Tibial artery (tissue), 4 donors: ENCODE measurements around the gene LEO1.

Experiments
- DNase-seq, 2 donors: peaks; one replicate each; pipeline ENCODE4 v3.0.0-alpha.2; 2019
- H3K27ac ChIP-seq, 2 donors: fragments of 200-600 bp; sonication (generic) in 1 of 2; 1 replicate in 1 of 2; 2 replicates in 1 of 2; pipeline ENCODE4 v1.5.1; 2018 to 2019; ENCODE audit warnings: mild to moderate bottlenecking in 1 of 2
- H3K27me3 ChIP-seq, 2 donors: fragments of 200-600 bp; sonication (generic) in 1 of 2; one replicate each; pipeline versions ENCODE4 v1.5.1 to v1.6.0; 2016 to 2019
- H3K36me3 ChIP-seq, 3 donors: fragments of 200-600 bp; sonication (generic) in 2 of 3; one replicate each; pipeline ENCODE4 v1.5.1; 2016 to 2019; ENCODE audit warnings: mild to moderate bottlenecking in 2 of 3
- H3K4me1 ChIP-seq, 4 donors: fragments of 200-600 bp; sonication (generic) in 2 of 4; 1 replicate in 3 of 4; 2 replicates in 1 of 4; pipeline ENCODE4 v1.5.1; 2016 to 2019
- H3K4me3 ChIP-seq, 2 donors: fragments of 200-600 bp; sonication (generic) in 1 of 2; 1 replicate in 1 of 2; 2 replicates in 1 of 2; pipeline ENCODE4 v1.5.1; 2018 to 2019; ENCODE audit warnings: mild to moderate bottlenecking in 2 of 2
- H3K9me3 ChIP-seq, 3 donors: fragments of 200-600 bp; sonication (generic) in 1 of 3; one replicate each; pipeline ENCODE4 v1.5.1; 2016 to 2019
- CTCF ChIP-seq, 2 experiments: fragments of 200-600 bp in 1 of 2; fragments of 450-650 bp in 1 of 2; IDR thresholded peaks; one replicate each; pipeline ENCODE4 v1.5.1; 2017 to 2019; ENCODE audit warnings: antibody characterized with exemption in 2 of 2, mild to moderate bottlenecking in 1 of 2, moderate library complexity in 1 of 2
- intact Hi-C: fragments of 100-400 bp; cut with DNase I; formaldehyde crosslinking; loops from one replicate; pipeline ENCODE4 v1.15.0; 2023; ENCODE audit warnings: low total_unique reads

The LEO1 gene

GRCh38 chr15:51938286-51938685 lies 33.3 kb downstream of the LEO1 start:
- DNase-seq, result no peak
- intact Hi-C loops, result no loop called here
- Histone ChIP-seq H3K27me3 (no peaks in the 10 kb centered on the region), H3K9me3 (no peaks in the 10 kb centered on the region), H3K27ac (no peak overlapping the region), H3K36me3 (peaks cover 0 to 37% (median 27%) of the 10 kb centered on the region in 3 donors), H3K4me3 (no peak overlapping the region), H3K4me1 (no peaks in the 10 kb centered on the region)
- TF ChIP-seq CTCF (IDR thresholded peaks at IDR 0.05), result no peak

GRCh38 chr15:51936105-51936478 lies 35.5 kb downstream of the LEO1 start:
- Histone ChIP-seq H3K27ac (no peak overlapping the region), H3K36me3 (peaks cover 0 to 28% (median 25%) of the 10 kb centered on the region in 3 donors), H3K27me3 (no peaks in the 10 kb centered on the region), H3K4me1 (no peaks in the 10 kb centered on the region), H3K9me3 (no peaks in the 10 kb centered on the region), H3K4me3 (no peak overlapping the region)
- DNase-seq, result no peak
- no peak for TF ChIP-seq CTCF (IDR thresholded peaks at IDR 0.05)
- intact Hi-C loops, result no loop called here

GRCh38 chr15:51935466-51936104 lies 36.0 kb downstream of the LEO1 start:
- Histone ChIP-seq H3K36me3 (peaks cover 0 to 30% (median 23%) of the 10 kb centered on the region in 3 donors), H3K4me1 (no peaks in the 10 kb centered on the region), H3K9me3 (no peaks in the 10 kb centered on the region), H3K27me3 (no peaks in the 10 kb centered on the region), H3K27ac (no peak overlapping the region), H3K4me3 (no peak overlapping the region)
- no peak for TF ChIP-seq CTCF (IDR thresholded peaks at IDR 0.05)
- no peak for DNase-seq
- intact Hi-C loops, result no loop called here

GRCh38 chr15:51932161-51932560 lies 39.4 kb downstream of the LEO1 start:
- Histone ChIP-seq H3K27ac (no peak overlapping the region), H3K36me3 (peaks cover 0 to 29% (median 12%) of the 10 kb centered on the region in 3 donors), H3K4me3 (no peak overlapping the region), H3K4me1 (no peaks in the 10 kb centered on the region), H3K9me3 (no peaks in the 10 kb centered on the region), H3K27me3 (no peaks in the 10 kb centered on the region)
- no peak for DNase-seq
- intact Hi-C loops, result no loop called here
- TF ChIP-seq CTCF (IDR thresholded peaks at IDR 0.05), result no peak

GRCh38 chr15:51931638-51932037 lies 39.9 kb downstream of the LEO1 start:
- DNase-seq, result no peak
- no peak for TF ChIP-seq CTCF (IDR thresholded peaks at IDR 0.05)
- Histone ChIP-seq H3K4me1 (no peaks in the 10 kb centered on the region), H3K4me3 (no peak overlapping the region), H3K36me3 (peaks cover 0 to 29% (median 12%) of the 10 kb centered on the region in 3 donors), H3K9me3 (no peaks in the 10 kb centered on the region), H3K27ac (no peak overlapping the region), H3K27me3 (no peaks in the 10 kb centered on the region)
- intact Hi-C loops, result no loop called here

- Histone ChIP-seq H3K9me3 (no peaks in the 10 kb centered on the region), H3K4me1 (no peaks in the 10 kb centered on the region), H3K36me3 (peaks cover 0 to 30% (median 7%) of the 10 kb centered on the region in 3 donors), H3K27me3 (no peaks in the 10 kb centered on the region), H3K4me3 (no peak overlapping the region), H3K27ac (no peak overlapping the region)
- DNase-seq, result no peak
- intact Hi-C loops, result no loop called here
- TF ChIP-seq CTCF (IDR thresholded peaks at IDR 0.05), result no peak
Measured at GRCh38 chr15:51931016-51931415, 40.6 kb downstream of the LEO1 start.
